Astrocyte (in vitro differentiated cells and primary cell): ENCODE results near the gene NDUFC2. TPM values are rescaled to one million over a fixed set of nuclear protein-coding genes. Genes with fewer than 3 reads are reported as not detected.

Source experiments
- DNase-seq: peaks from one replicate; pipeline ENCODE4 v3.0.0-alpha.2; 2010; ENCODE audit warnings: low read depth
- FAIRE-seq: peaks from 2 replicates; lab custom pipeline; 2011; peaks lifted over from hg19 to GRCh38; lab: Jason Lieb, UNC
- H2AFZ ChIP-seq: 2 replicates; pipeline ENCODE4 v1.6.0; 2012; ENCODE audit warnings: low read depth, low read length, inconsistent platforms
- H3K27ac ChIP-seq: 2 replicates; pipeline ENCODE4 v1.5.1; 2011; ENCODE audit warnings: low read depth, low read length, inconsistent platforms
- H3K27me3 ChIP-seq: 2 replicates; pipeline ENCODE4 v1.6.0; 2011; ENCODE audit warnings: low read length, inconsistent platforms; ENCODE audit not compliant: insufficient read depth
- H3K36me3 ChIP-seq: 2 replicates; pipeline ENCODE4 v1.5.1; 2011; ENCODE audit warnings: low read length, inconsistent platforms; ENCODE audit not compliant: insufficient read depth
- H3K4me1 ChIP-seq: 2 replicates; pipeline ENCODE4 v1.5.1; 2011; ENCODE audit warnings: low read length, inconsistent platforms; ENCODE audit not compliant: insufficient read depth
- H3K4me2 ChIP-seq: 2 replicates; pipeline ENCODE4 v1.6.0; 2012; ENCODE audit warnings: low read length, inconsistent platforms
- H3K4me3 ChIP-seq: 2 replicates; pipeline ENCODE4 v1.5.1; 2011; ENCODE audit warnings: low read depth, mild to moderate bottlenecking, low read length, inconsistent platforms; ENCODE audit not compliant: insufficient read depth
- H3K79me2 ChIP-seq: 2 replicates; pipeline ENCODE4 v1.6.0; 2012; ENCODE audit warnings: mild to moderate bottlenecking, low read length, inconsistent platforms; ENCODE audit not compliant: insufficient read depth
- H3K9ac ChIP-seq: 2 replicates; pipeline ENCODE4 v1.6.0; 2012; ENCODE audit warnings: mild to moderate bottlenecking, low read length, inconsistent platforms
- H3K9me3 ChIP-seq: 2 replicates; pipeline ENCODE4 v1.5.1; 2012; ENCODE audit warnings: low read depth, mild to moderate bottlenecking, low read length, inconsistent platforms; ENCODE audit not compliant: insufficient read depth
- H4K20me1 ChIP-seq: 2 replicates; pipeline ENCODE4 v1.6.0; 2012; ENCODE audit warnings: low read length, inconsistent platforms; ENCODE audit not compliant: insufficient read depth
- H3K27ac Mint-ChIP-seq: one replicate; pipeline ENCODE4 v1.8.0; 2021; ENCODE audit warnings: mild to moderate bottlenecking, mixed read lengths; ENCODE audit not compliant: unreplicated experiment
- H3K27me3 Mint-ChIP-seq: one replicate; pipeline ENCODE4 v1.8.0; 2021; ENCODE audit warnings: low read depth, mixed read lengths; ENCODE audit not compliant: unreplicated experiment
- H3K36me3 Mint-ChIP-seq: one replicate; pipeline ENCODE4 v1.8.0; 2021; ENCODE audit warnings: low read depth, mixed read lengths; ENCODE audit not compliant: unreplicated experiment
- H3K4me1 Mint-ChIP-seq: one replicate; pipeline ENCODE4 v1.8.0; 2021; ENCODE audit warnings: low read depth, mixed read lengths; ENCODE audit not compliant: unreplicated experiment
- H3K4me3 Mint-ChIP-seq: one replicate; pipeline ENCODE4 v1.8.0; 2021; ENCODE audit warnings: mild to moderate bottlenecking, moderate library complexity, mixed read lengths; ENCODE audit not compliant: unreplicated experiment
- H3K9me3 Mint-ChIP-seq: one replicate; pipeline ENCODE4 v1.8.0; 2021; ENCODE audit warnings: mild to moderate bottlenecking, mixed read lengths; ENCODE audit not compliant: unreplicated experiment
- EZH2 ChIP-seq: IDR thresholded peaks from 2 replicates; pipeline ENCODE4 v1.6.1; 2012; ENCODE audit warnings: mild to moderate bottlenecking, low read length, inconsistent platforms; ENCODE audit not compliant: insufficient read depth
- total RNA-seq: library from RNA; stranded (reverse); gene quantifications from 2 replicates; pipeline ENCODE4 v1.2.1, GENCODE V29; 2021
- TF ChIP-seq, protein P1 (sequence below): IDR thresholded peaks from 2 replicates; pipeline ENCODE4 v1.5.1; 2011; ENCODE audit warnings: low read depth, mild to moderate bottlenecking, inconsistent platforms, low read length, moderate library complexity; ENCODE audit not compliant: insufficient read depth

NDUFC2 gene
- total RNA-seq, 1 donor from 2014 or later, result 285 TPM

DNA sequence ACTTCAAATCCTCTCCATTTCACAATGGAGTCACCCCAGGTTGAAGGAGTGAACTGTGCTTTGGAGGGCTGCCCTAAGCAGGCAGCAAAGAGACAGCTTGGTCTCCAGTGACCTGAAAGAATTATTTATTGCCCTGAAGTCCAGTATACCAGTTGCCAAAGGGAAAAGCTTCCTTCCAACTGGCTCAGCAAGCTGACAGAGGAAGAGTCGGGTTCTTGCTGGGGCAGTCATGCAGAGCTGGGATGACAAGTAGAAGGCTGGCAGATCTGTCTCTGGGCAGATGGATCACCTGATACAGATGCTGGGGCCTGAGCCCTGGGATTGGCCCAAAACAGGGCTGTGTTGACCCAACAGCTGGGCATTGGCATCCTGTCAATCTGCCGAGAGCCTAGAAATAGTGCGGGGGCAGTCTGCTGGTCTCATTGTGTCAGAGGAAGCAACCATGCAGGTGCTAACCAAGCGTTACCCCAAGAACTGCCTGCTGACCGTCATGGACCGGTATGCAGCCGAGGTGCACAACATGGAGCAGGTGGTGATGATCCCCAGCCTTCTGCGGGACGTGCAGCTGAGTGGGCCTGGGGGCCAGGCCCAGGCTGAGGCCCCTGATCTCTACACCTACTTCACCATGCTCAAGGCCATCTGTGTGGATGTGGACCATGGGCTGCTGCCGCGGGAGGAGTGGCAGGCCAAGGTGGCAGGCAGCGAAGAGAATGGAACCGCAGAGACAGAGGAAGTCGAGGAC is 16.1 kb downstream of the NDUFC2 start, which contains the start of gene THRSP:
Gene THRSP, plus strand, starts transcription at position 422 of the 742 bp plus-strand sequence. Its CDS starts 21 bp downstream, at position 443.
- no peak within 1 kb of the TSS for H3K9ac ChIP-seq
- peaks cover 9% of the 10 kb centered on the region for H3K36me3 Mint-ChIP-seq
- H4K20me1 ChIP-seq, result peaks cover 6% of the 10 kb centered on the region
- no peaks in the 10 kb centered on the region for H3K79me2 ChIP-seq
- TF ChIP-seq, protein P1, sequence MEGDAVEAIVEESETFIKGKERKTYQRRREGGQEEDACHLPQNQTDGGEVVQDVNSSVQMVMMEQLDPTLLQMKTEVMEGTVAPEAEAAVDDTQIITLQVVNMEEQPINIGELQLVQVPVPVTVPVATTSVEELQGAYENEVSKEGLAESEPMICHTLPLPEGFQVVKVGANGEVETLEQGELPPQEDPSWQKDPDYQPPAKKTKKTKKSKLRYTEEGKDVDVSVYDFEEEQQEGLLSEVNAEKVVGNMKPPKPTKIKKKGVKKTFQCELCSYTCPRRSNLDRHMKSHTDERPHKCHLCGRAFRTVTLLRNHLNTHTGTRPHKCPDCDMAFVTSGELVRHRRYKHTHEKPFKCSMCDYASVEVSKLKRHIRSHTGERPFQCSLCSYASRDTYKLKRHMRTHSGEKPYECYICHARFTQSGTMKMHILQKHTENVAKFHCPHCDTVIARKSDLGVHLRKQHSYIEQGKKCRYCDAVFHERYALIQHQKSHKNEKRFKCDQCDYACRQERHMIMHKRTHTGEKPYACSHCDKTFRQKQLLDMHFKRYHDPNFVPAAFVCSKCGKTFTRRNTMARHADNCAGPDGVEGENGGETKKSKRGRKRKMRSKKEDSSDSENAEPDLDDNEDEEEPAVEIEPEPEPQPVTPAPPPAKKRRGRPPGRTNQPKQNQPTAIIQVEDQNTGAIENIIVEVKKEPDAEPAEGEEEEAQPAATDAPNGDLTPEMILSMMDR, result no peak
- no peak for TF ChIP-seq EZH2
- H3K9me3 Mint-ChIP-seq, result peaks cover 2% of the 10 kb centered on the region
- H3K27ac Mint-ChIP-seq, result no peak within 1 kb of the TSS
- H3K4me3 ChIP-seq, result no peak within 1 kb of the TSS
- no peak within 1 kb of the TSS for H3K27ac ChIP-seq
- H3K36me3 ChIP-seq, result no peaks in the 10 kb centered on the region
- no peaks in the 10 kb centered on the region for H3K27me3 ChIP-seq
- H3K4me2 ChIP-seq, result no peak within 1 kb of the TSS
- no peak within 1 kb of the TSS for H3K4me3 Mint-ChIP-seq
- no peak for DNase-seq
- FAIRE-seq, result no peak
- no peaks in the 10 kb centered on the region for H3K4me1 ChIP-seq
- H3K9me3 ChIP-seq, result no peaks in the 10 kb centered on the region
- no peaks in the 10 kb centered on the region for H3K27me3 Mint-ChIP-seq
- no peak within 1 kb of the TSS for H2AFZ ChIP-seq
- peaks cover 3% of the 10 kb centered on the region for H3K4me1 Mint-ChIP-seq

DNA sequence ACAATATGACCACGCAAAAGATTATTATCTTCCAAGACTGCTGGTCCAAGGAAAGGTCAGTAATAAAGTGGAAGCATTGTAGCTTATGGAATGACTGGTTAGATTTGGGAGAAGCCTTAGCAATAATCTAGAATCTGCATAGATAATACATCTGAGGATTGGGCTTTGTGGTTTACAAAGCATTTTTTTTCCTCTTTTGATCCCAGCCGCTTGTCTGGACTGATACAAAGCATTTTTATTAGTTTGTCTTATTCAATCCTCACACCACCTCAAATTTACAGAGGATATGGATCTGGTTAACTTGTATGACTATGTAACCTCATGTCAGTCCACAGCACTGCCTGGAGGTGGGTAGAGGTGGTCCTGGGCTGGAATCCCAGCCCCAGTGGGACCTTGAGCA is 17.0 kb downstream of the NDUFC2 start:
- Histone ChIP-seq H3K4me3 (no peak overlapping the region), H3K9ac (no peak overlapping the region), H2AFZ (no peak overlapping the region), H3K79me2 (no peaks in the 10 kb centered on the region), H3K4me2 (no peak overlapping the region), H3K9me3 (no peaks in the 10 kb centered on the region), H3K27me3 (no peaks in the 10 kb centered on the region), H3K4me1 (no peaks in the 10 kb centered on the region), H3K27ac (no peak overlapping the region), H4K20me1 (peaks cover 1% of the 10 kb centered on the region), H3K36me3 (no peaks in the 10 kb centered on the region)
- H3K4me3 Mint-ChIP-seq, result no peak overlapping the region
- FAIRE-seq, result no peak
- TF ChIP-seq, protein P1, result no peak
- no peak for TF ChIP-seq EZH2
- no peak overlapping the region for H3K27ac Mint-ChIP-seq
- H3K9me3 Mint-ChIP-seq, result peaks cover 2% of the 10 kb centered on the region
- no peaks in the 10 kb centered on the region for H3K27me3 Mint-ChIP-seq
- peaks cover 3% of the 10 kb centered on the region for H3K4me1 Mint-ChIP-seq
- no peak for DNase-seq
- H3K36me3 Mint-ChIP-seq, result peaks cover 5% of the 10 kb centered on the region

DNA sequence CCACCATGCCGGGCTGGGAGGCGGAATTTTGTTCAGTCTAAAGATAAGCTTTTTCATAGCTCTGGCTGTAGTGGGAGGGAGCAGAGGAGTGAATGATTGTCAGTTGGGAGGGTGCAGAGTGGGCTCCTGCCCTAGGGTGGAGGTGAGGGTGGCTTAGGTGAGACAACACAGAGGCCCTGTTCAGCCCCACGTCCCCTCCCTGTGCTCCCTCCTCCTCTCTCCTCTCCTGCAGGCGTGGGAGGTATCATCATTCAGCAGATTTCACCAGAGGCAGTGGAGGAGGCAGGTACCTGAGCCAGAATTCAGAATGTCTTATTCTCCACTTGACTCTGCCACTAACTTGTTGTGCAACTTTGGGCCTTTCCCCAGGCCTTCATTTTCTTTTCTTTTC is 17.7 kb downstream of the NDUFC2 start:
- peaks cover 8% of the 10 kb centered on the region for H3K36me3 Mint-ChIP-seq
- Histone ChIP-seq H4K20me1 (no peaks in the 10 kb centered on the region), H3K79me2 (no peaks in the 10 kb centered on the region), H3K4me3 (no peak overlapping the region), H3K27me3 (no peaks in the 10 kb centered on the region), H3K4me2 (no peak overlapping the region), H3K27ac (no peak overlapping the region), H3K9ac (no peak overlapping the region), H3K4me1 (no peaks in the 10 kb centered on the region), H3K36me3 (no peaks in the 10 kb centered on the region), H3K9me3 (no peaks in the 10 kb centered on the region), H2AFZ (no peak overlapping the region)
- H3K9me3 Mint-ChIP-seq, result peaks cover 2% of the 10 kb centered on the region
- H3K4me1 Mint-ChIP-seq, result peaks cover 3% of the 10 kb centered on the region
- H3K27me3 Mint-ChIP-seq, result no peaks in the 10 kb centered on the region
- no peak for FAIRE-seq
- no peak for DNase-seq
- H3K4me3 Mint-ChIP-seq, result no peak overlapping the region
- H3K27ac Mint-ChIP-seq, result no peak overlapping the region
- TF ChIP-seq, protein P1, result no peak
- no peak for TF ChIP-seq EZH2
